ENCODE measurements around the gene CDK2AP2. TPM values are rescaled to one million over a fixed set of nuclear protein-coding genes. Genes with fewer than 3 reads are reported as not detected.

CDK2AP2 gene
- total and polyA plus RNA-seq, 9 of the 15 experiments (the other 6 are each of a cell fraction or from before 2014, with no cell fraction given) = 4.4 to 47.4 (median 21.7) TPM

DNA sequence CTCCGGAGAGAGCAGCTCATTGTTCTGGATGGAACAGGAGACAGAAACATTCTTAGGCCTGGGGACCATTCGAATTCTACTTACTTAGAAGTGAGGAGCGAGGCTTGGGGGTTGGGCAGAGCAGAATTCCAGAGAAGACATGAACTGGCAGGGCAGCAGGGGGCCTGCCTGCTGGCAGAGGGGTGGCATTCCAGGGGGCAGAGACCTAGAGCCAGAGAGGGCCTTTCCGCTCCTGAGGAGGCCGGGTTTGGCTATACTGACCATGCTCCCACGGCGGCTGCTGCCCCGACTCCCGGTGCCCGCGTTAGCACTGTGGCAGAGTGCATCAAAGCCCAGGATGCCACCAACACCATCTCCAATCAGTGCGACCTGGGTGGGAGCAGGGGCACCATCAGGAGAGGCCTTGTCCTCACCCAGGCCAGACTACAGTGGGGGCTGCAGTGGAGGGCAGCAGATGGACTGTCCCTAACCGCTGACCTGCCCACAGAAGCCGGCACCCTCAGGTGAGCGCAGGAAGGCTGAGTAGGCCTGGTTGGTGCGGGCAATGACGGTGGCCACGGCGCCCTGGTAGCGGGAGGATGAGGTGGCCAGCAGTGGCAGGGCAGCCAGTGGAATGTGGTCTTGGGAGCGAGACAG is 10.2 kb downstream of the CDK2AP2 start (continued):
- TF ChIP-seq CBFA2T2 (conservative IDR thresholded peaks at IDR 0.05) (no peak), ZNF217 (CRISPR knock-in tag; IDR thresholded peaks at IDR 0.05) (no peak), ZNF695 (CRISPR knock-in tag; IDR thresholded peaks at IDR 0.05) (no peak), ZBTB1 (CRISPR knock-in tag; IDR thresholded peaks at IDR 0.05; ENCODE audit: borderline replicate concordance, low read depth) (no peak), ARNT (IDR thresholded peaks at IDR 0.05) (no peak), HOXB6 (CRISPR knock-in tag; IDR thresholded peaks at IDR 0.05; ENCODE audit: borderline replicate concordance) (no peak), ETV5 (CRISPR knock-in tag; IDR thresholded peaks at IDR 0.05; ENCODE audit: low read depth) (no peak)

DNA sequence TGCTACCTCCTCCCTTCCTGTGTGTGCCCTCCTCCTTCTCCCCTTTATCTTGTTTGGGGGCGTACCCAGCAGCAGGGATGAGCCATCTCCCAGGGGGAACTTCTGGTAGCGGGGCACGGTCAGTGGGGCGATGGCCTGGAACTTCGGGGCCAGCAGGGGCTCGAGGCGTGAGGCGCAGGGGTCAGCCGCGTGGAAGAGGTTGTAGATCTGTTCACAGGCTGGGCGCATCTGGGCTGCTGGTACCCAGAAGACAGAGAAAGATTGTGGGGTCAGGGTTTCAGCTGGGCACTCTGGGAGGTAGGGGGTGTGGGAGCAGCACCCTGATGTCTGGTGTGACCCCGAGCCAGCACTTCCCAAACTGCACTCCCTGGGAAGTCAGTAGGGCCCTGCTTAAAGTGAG is 11.8 kb downstream of the CDK2AP2 start:
- Histone ChIP-seq H3K27me3 (ENCODE audit: control insufficient read depth in 2 of 2, insufficient read depth in 2 of 2, low read length in 2 of 2) (no peaks in the 10 kb centered on the region), H2AFZ (ENCODE audit: low read depth, low read length) (no peak overlapping the region), H3K9me3 (replicated peaks; ENCODE audit: control insufficient read depth, insufficient read depth, low read depth, low read length) (no peaks in the 10 kb centered on the region), H4K20me1 (replicated peaks; ENCODE audit: control insufficient read depth, insufficient read depth, low read length) (no peaks in the 10 kb centered on the region), H3K27ac (ENCODE audit: extremely low read depth, low read depth, low read length) (no peak overlapping the region), H3K9me1 (ENCODE audit: control insufficient read depth, insufficient read depth, low read length) (no peaks in the 10 kb centered on the region), H3K4me3 (no peak overlapping the region), H3K4me2 (ENCODE audit: insufficient read depth, low read length) (no peak overlapping the region), H3K79me2 (ENCODE audit: control insufficient read depth, insufficient read depth, low read length) (no peaks in the 10 kb centered on the region), H3K9ac (ENCODE audit: insufficient read depth in 1 of 2, low read depth in 2 of 2, low read length in 2 of 2) (peak overlapping the region in 1 of 2 experiments; percentile 28; a peak in 1 of 4 replicates), H3K4me1 (replicated peaks in 1 of 2; ENCODE audit: control insufficient read depth in 2 of 2, insufficient read depth in 2 of 2, low read length in 2 of 2) (peaks cover 0 to 64% of the 10 kb centered on the region in 2 experiments; a peak in 2 of 5 replicates), H3K36me3 (ENCODE audit: control insufficient read depth, insufficient read depth, low read length) (peaks cover 91% of the 10 kb centered on the region; the same call in 2 of the 3 replicates)
- no TSS peak for BruUV-seq (replicated peaks)
- 87% methylated on average over 11 of the region's 12 CpGs for WGBS (ENCODE audit: insufficient coverage, low coverage, missing lambda C conversion rate)
- POLR2A ChIA-PET = no interaction called here
- DNase-seq (ENCODE audit: extremely low read depth in 1 of 4, low spot score in 3 of 4) = no peak
- in situ Hi-C loops (cut with MboI) (no loop called here), intact Hi-C loops (cut with micrococcal nuclease) (no loop called here)
- ATAC-seq = no peak
- CTCF ChIA-PET (ENCODE audit: low intra/inter-chr PET ratio) = no interaction called here
- TF ChIP-seq ZBTB33 (CRISPR knock-in tag; IDR thresholded peaks at IDR 0.05) = peak; percentile 39; the same call in 1 of the 2 replicates
- no peak for TF ChIP-seq TAF1 (IDR thresholded peaks at IDR 0.05; ENCODE audit: control insufficient read depth, extremely low read depth, insufficient read depth, low read length, severe bottlenecking)
- FAIRE-seq = no peak
